Retinal pigment epithelial cell (primary cell): ENCODE data around the gene SHCBP1L.
"Not testable (repeated sequence)": the region's sequence is repeated elsewhere in the genome, so short reads cannot be mapped to it uniquely, and the experiment has no call there.

ENCODE experiments used
- DNase-seq: peaks from one replicate; pipeline ENCODE4 v3.0.0-alpha.2; 2010; ENCODE audit warnings: low read depth
- H3K4me3 ChIP-seq: 2 replicates; pipeline ENCODE4 v1.5.1; 2011; ENCODE audit warnings: mild to moderate bottlenecking, low read length, control low read depth, moderate library complexity
- CTCF ChIP-seq: conservative IDR thresholded peaks from 2 replicates; pipeline ENCODE4 v1.5.1; 2011; ENCODE audit warnings: low read depth, low read length, control low read depth, inconsistent platforms

SHCBP1L gene

GRCh38 chr1:182955596-182956588, 2.9 kb upstream of the SHCBP1L start:
- no peak overlapping the region for H3K4me3 ChIP-seq
- peak; percentile 45 for DNase-seq
- no peak for TF ChIP-seq CTCF

DNA sequence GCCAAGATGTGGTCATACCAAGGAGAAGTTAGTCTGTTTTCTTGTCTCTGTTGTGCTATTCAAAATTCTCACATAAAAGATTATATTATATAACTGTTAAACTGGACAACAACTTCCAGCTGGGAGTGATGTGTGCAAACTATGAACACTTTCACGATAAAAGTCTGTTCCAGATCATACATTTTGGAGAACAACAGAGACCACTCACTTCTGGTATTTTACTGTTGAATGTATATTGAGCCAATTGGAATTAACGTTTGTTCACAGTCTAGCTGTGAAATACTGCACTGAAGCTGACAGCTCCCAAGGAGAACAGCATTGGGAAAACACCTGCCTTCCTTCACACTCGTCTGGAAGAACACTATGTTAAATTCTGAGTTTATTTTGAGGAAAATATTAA, 860 bp upstream of the SHCBP1L start:
- no peak for TF ChIP-seq CTCF

DNA sequence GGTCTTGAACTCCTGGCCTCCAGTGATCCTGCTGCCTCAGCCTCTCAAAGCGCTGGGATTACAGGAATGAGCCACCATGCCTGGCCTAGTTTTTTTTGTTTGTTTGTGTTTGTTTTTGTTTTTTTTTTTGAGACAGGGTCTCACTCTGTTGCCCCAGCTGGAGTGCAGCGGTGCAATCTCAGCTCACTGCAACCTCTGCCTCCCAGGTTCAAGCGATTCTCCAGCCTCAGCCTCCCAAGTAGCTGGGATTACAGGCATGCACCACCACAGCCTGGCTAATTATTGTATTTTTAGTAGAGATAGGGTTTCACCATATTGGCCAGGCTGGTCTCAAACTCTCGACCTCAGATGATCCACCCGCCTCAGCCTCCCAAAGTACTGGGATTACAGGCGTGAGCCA, 9.6 kb downstream of the SHCBP1L start:
- not testable (repeated sequence) for DNase-seq, H3K4me3 ChIP-seq

More for the DNA sequence above, 860 bp upstream of the SHCBP1L start:
- no peak for DNase-seq
- H3K4me3 ChIP-seq: no peak overlapping the region

DNA sequence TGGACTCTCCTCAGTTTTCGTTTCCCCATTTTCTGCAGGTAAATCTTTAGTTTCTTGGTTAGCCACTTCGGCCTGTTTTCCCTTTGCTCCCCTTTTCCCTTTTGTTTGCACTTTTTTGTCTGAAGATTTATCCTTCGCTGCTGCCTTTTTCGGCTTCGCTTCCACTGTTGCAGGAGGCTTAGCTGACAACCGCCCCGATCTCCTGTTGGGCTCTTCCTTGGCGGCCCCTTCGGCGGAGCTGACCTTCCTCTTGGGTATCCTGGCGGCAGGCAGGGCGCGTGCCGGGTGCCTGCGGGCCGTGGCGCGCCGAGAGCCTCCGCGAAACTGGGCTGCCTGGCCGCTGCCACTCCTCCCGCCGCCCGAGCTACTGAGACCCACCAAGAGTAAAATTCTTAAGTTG, 10.8 kb downstream of the SHCBP1L start:
- DNase-seq: not testable (repeated sequence)

DNA sequence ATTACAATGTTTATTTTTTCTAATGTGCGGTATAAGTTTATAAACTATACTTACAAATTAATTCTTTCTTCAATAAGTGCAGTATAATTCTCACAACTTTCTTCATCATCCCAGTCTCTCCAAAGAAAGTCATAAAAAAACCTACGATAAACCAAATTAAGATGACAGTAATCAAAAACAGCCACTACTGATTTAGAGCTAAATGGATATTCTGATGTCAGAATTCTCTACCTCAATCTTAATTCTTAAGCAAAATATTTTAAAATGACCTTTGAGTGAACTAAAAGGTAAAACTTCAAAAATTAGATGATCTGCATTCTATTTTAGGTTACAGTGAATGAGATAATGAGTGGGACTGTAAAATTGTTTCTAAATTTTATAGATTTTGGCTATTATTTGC, 13.6 kb downstream of the SHCBP1L start:
- H3K4me3 ChIP-seq: no peak overlapping the region
- no peak for DNase-seq
- TF ChIP-seq CTCF: no peak

More for the DNA sequence above, 10.8 kb downstream of the SHCBP1L start:
- H3K4me3 ChIP-seq: peak overlapping the region; percentile 17

DNA sequence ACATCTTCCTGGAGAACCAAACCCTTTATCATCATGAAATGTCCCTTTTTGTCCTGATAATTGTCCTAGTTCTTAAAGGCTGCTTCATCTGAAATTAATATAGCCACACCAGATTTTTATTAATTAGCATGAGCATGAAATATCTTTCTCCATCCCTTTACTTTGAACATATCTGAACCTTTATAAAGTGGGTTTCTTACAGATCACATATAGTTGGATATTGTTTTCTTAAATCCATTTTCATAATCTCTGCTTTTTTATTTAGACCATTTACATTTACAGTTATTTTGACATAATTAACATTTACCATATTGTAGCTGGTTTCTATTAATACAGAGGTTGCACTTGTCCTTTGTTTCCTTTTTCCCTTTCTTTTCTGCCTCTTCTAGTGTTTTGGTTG, 17.2 kb downstream of the SHCBP1L start:
- TF ChIP-seq CTCF: no peak
- no peak overlapping the region for H3K4me3 ChIP-seq
- DNase-seq: no peak

- H3K4me3 ChIP-seq: no peak overlapping the region
- no peak for TF ChIP-seq CTCF
- DNase-seq: no peak
Observed at GRCh38 chr1:182930985-182931384, 22.0 kb downstream of the SHCBP1L start.

GRCh38 chr1:182927693-182928433, 25.1 kb downstream of the SHCBP1L start:
- no peak for DNase-seq
- TF ChIP-seq CTCF: no peak
- H3K4me3 ChIP-seq: no peak overlapping the region
